Measurements from ENCODE around the gene TRIM14. TPM values are rescaled to one million over a fixed set of nuclear protein-coding genes. Genes with fewer than 3 reads are reported as not detected.
A peak's percentile ranks its signal among the peaks of the same experiment; 100 is the strongest.

Gene TRIM14
- total RNA-seq, 1 donor from 2014 or later, result 12.8 TPM

DNA sequence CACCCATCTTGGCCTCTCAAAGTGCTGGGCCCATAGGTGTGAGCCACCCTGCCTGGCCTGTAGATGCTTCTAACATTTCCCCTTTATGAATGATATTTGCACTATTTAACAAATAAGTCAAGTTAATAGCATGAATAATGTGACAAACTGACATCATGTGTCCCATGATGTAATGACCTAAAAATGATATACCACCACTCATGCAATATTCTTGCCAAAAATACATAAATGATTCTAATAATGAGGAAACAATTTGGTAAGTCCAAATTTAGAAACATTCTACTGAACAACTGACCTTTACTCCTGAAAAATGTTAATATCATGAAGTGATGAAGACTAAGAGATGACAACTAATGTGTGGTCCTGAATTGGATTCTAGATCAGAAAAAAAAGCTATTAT lies 33.5 kb upstream of the TRIM14 start:
- ChIA-PET CTCF (no interaction called here), POLR2A (interaction anchor here (0.6 kb wide), 1 partner anchor 50 kb away, joined by 5 read pairs; no protein-coding TSS in a partner anchor)
- H3K36me3 Mint-ChIP-seq (ENCODE audit: low read depth), result no peaks in the 10 kb centered on the region
- no peak overlapping the region for H3K4me3 Mint-ChIP-seq
- no peaks in the 10 kb centered on the region for H3K4me1 Mint-ChIP-seq
- intact Hi-C loops (cut with micrococcal nuclease), result no loop called here
- H3K27me3 Mint-ChIP-seq, result no peaks in the 10 kb centered on the region
- no peaks in the 10 kb centered on the region for H3K9me3 Mint-ChIP-seq
- TF ChIP-seq, protein P1, sequence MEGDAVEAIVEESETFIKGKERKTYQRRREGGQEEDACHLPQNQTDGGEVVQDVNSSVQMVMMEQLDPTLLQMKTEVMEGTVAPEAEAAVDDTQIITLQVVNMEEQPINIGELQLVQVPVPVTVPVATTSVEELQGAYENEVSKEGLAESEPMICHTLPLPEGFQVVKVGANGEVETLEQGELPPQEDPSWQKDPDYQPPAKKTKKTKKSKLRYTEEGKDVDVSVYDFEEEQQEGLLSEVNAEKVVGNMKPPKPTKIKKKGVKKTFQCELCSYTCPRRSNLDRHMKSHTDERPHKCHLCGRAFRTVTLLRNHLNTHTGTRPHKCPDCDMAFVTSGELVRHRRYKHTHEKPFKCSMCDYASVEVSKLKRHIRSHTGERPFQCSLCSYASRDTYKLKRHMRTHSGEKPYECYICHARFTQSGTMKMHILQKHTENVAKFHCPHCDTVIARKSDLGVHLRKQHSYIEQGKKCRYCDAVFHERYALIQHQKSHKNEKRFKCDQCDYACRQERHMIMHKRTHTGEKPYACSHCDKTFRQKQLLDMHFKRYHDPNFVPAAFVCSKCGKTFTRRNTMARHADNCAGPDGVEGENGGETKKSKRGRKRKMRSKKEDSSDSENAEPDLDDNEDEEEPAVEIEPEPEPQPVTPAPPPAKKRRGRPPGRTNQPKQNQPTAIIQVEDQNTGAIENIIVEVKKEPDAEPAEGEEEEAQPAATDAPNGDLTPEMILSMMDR (IDR thresholded peaks at IDR 0.05), result no peak
- no peak for ATAC-seq (ENCODE audit: low read depth)
- no peak overlapping the region for H3K27ac Mint-ChIP-seq
- no peak for DNase-seq

DNA sequence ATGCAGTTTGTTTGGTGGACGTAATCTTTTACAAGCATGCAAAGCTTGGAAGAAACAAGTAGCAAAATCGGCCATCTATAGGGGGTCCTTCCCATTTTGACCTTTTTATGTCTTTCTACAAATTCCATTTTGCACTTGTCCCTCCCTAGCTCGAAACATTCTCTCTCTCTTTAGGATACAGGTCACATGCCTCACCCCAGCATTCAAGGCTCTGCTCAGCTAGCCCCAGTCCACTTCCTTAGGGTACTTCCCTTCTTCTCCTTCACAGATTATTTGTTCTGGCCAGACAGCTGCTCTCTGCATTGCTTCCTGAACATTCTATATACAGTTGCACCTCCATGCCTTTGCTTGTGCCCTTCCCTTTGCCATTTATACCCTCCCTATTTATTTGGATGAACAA lies 31.7 kb upstream of the TRIM14 start:
- CTCF ChIA-PET, result no interaction called here
- H3K9me3 Mint-ChIP-seq, result no peaks in the 10 kb centered on the region
- H3K36me3 Mint-ChIP-seq (ENCODE audit: low read depth), result no peaks in the 10 kb centered on the region
- TF ChIP-seq, protein P1 (IDR thresholded peaks at IDR 0.05), result no peak
- H3K4me1 Mint-ChIP-seq, result peaks cover 8% of the 10 kb centered on the region
- POLR2A ChIA-PET, result no interaction called here
- H3K4me3 Mint-ChIP-seq, result no peak overlapping the region
- no peak for ATAC-seq (ENCODE audit: low read depth)
- no peak for DNase-seq
- H3K27ac Mint-ChIP-seq, result no peak overlapping the region
- intact Hi-C loops (cut with micrococcal nuclease), result no loop called here
- H3K27me3 Mint-ChIP-seq, result no peaks in the 10 kb centered on the region

DNA sequence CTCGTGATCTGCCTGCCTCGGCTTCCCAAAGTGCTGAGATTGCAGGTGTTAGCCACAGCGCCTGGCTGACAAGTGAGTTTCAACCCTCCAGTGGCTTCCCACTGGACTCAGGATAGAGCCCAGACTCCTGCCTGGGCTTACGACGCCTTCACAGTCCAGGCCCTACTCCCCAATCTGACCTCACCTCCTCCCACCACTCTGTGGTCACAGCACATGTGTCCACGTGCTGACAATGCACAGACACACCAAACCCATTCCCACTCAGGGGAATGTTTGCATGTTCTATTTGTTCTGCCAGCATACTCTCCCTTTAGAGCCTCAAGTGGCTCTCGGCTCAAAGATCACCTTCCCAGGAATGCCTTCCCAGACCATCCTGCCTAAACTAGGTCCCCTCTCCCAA lies 31.1 kb upstream of the TRIM14 start:
- intact Hi-C loops (cut with micrococcal nuclease), result no loop called here
- Mint-ChIP-seq H3K9me3 (no peaks in the 10 kb centered on the region), H3K36me3 (ENCODE audit: low read depth) (no peaks in the 10 kb centered on the region), H3K4me1 (peaks cover 8% of the 10 kb centered on the region), H3K27ac (no peak overlapping the region), H3K4me3 (no peak overlapping the region), H3K27me3 (no peaks in the 10 kb centered on the region)
- DNase-seq (no peak), ATAC-seq (ENCODE audit: low read depth) (no peak)
- ChIA-PET POLR2A (no interaction called here), CTCF (no interaction called here)
- TF ChIP-seq, protein P1 (IDR thresholded peaks at IDR 0.05), result no peak

DNA sequence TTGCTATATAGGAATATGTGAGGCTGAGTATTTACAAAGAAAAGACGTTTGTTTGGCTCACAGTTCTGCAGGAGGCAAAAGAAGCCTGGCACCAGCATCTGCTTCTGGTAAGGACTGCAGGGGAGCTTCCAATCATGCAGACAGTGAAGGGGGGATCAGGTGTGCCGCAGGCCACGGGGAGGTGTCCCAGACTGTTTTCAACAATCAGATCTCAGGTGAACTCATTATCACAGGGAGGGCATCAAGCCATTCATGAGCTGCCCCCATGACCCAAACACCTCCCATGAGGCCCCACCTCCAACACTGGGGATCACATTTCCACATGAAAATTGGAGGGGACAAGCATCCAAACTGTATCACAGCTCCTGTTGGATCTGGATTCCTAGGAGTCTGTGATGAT lies 30.4 kb upstream of the TRIM14 start:
- ChIA-PET CTCF (no interaction called here), POLR2A (no interaction called here)
- Mint-ChIP-seq H3K4me1 (peaks cover 8% of the 10 kb centered on the region), H3K36me3 (ENCODE audit: low read depth) (no peaks in the 10 kb centered on the region), H3K27ac (peak overlapping the region; percentile 42), H3K4me3 (no peak overlapping the region), H3K27me3 (no peaks in the 10 kb centered on the region), H3K9me3 (no peaks in the 10 kb centered on the region)
- DNase-seq (no peak), ATAC-seq (ENCODE audit: low read depth) (no peak)
- TF ChIP-seq, protein P1 (IDR thresholded peaks at IDR 0.05), result no peak
- intact Hi-C loops (cut with micrococcal nuclease), result no loop called here

DNA sequence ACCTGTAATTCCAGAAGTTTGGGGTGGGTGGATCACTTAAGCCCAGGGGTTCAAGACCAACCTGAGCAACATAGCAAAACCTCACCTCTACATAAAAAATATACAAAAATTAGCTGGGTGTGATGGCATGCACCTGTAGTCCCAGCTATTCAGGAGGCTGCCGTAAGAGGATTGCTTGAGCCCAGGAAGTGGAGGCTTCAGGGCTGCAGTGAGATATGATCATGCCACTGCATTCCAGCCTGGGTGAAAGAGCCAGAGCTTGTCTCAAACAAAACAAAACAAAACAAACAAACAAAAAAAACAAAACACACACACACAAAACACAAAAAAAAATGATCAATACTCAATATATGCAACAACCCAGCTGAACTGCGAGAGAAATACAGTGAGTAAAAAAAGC lies 29.5 kb upstream of the TRIM14 start:
- Mint-ChIP-seq H3K27ac (no peak overlapping the region), H3K27me3 (no peaks in the 10 kb centered on the region), H3K4me3 (no peak overlapping the region), H3K9me3 (no peaks in the 10 kb centered on the region), H3K4me1 (peaks cover 8% of the 10 kb centered on the region), H3K36me3 (ENCODE audit: low read depth) (no peaks in the 10 kb centered on the region)
- DNase-seq (no peak), ATAC-seq (ENCODE audit: low read depth) (no peak)
- ChIA-PET CTCF (no interaction called here), POLR2A (interaction anchor here (0.7 kb wide), 1 partner anchor 24 kb away, joined by 4 read pairs; no protein-coding TSS in a partner anchor)
- TF ChIP-seq, protein P1 (IDR thresholded peaks at IDR 0.05), result no peak
- intact Hi-C loops (cut with micrococcal nuclease), result no loop called here
